Measurements from ENCODE around the gene TNFSF4.
A peak's percentile ranks its signal among the peaks of the same experiment; 100 is the strongest.

TNFSF4 gene

GRCh38 chr1:173210283-173210682 lies 3.2 kb upstream of the TNFSF4 start:
- FAIRE-seq: no peak

- no peak for FAIRE-seq
These were observed 1.7 kb upstream of the TNFSF4 start for GRCh38 chr1:173208868-173209267.

- no peak for FAIRE-seq
These were observed 1.0 kb upstream of the TNFSF4 start for GRCh38 chr1:173208146-173208545.

GRCh38 chr1:173205146-173206051 lies 1.7 kb downstream of the TNFSF4 start:
- no peak for FAIRE-seq

- FAIRE-seq: no peak
These were observed 2.4 kb downstream of the TNFSF4 start for GRCh38 chr1:173204693-173205092.

- peak; percentile 98 for FAIRE-seq
These were observed 4.5 kb downstream of the TNFSF4 start for GRCh38 chr1:173202424-173203145.

GRCh38 chr1:173201969-173202368 lies 5.2 kb downstream of the TNFSF4 start:
- no peak for FAIRE-seq

- no peak for FAIRE-seq
These were observed 11.5 kb downstream of the TNFSF4 start for GRCh38 chr1:173195596-173196088.

- no peak for FAIRE-seq
These were observed 13.5 kb downstream of the TNFSF4 start for GRCh38 chr1:173193639-173194038.

- FAIRE-seq: no peak
These were observed 16.0 kb downstream of the TNFSF4 start for GRCh38 chr1:173191011-173191705.

GRCh38 chr1:173190101-173190936 lies 16.8 kb downstream of the TNFSF4 start:
- FAIRE-seq: no peak

GRCh38 chr1:173187671-173188237 lies 19.4 kb downstream of the TNFSF4 start:
- no peak for FAIRE-seq

GRCh38 chr1:173181791-173182190 lies 25.3 kb downstream of the TNFSF4 start:
- no peak for FAIRE-seq

- no peak for FAIRE-seq
These were observed 30.9 kb downstream of the TNFSF4 start for GRCh38 chr1:173176246-173176645.

- no peak for FAIRE-seq
These were observed 31.5 kb downstream of the TNFSF4 start for GRCh38 chr1:173175514-173176145.

GRCh38 chr1:173173388-173173787 lies 33.7 kb downstream of the TNFSF4 start:
- FAIRE-seq: no peak

GRCh38 chr1:173171152-173171551 lies 36.0 kb downstream of the TNFSF4 start:
- peak; percentile 47 for FAIRE-seq

- FAIRE-seq: no peak
These were observed 38.2 kb downstream of the TNFSF4 start for GRCh38 chr1:173168941-173169340.

- no peak for FAIRE-seq
These were observed 42.4 kb downstream of the TNFSF4 start for GRCh38 chr1:173164686-173165085.

- no peak for FAIRE-seq
These were observed 43.0 kb downstream of the TNFSF4 start for GRCh38 chr1:173164178-173164577.

GRCh38 chr1:173163222-173163621 lies 43.9 kb downstream of the TNFSF4 start:
- FAIRE-seq: no peak
